Karpas-422 (cell line): Measurements from ENCODE around the gene MNT. TPM values are rescaled to one million over a fixed set of nuclear protein-coding genes. Genes with fewer than 3 reads are reported as not detected.

Experiments used
- DNase-seq: peaks from one replicate; pipeline ENCODE4 v3.0.0-alpha.2; 2015
- H2AFZ ChIP-seq: fragments of 200-600 bp; sonication (generic); 2 replicates; pipeline ENCODE4 v1.6.1; 2014; ENCODE audit warnings: antibody characterized with exemption, low read length, mixed read lengths
- H3K27ac ChIP-seq: fragments of 200-600 bp; sonication (generic); 2 replicates; pipeline ENCODE4 v1.5.1; 2014; ENCODE audit warnings: mild to moderate bottlenecking, low read length, moderate library complexity
- H3K27me3 ChIP-seq: fragments of 200-600 bp; sonication (generic); 2 replicates; pipeline ENCODE4 v1.6.1; 2014; ENCODE audit warnings: low read length, mixed read lengths
- H3K36me3 ChIP-seq: fragments of 200-600 bp; sonication (generic); 2 replicates; pipeline ENCODE4 v1.6.1; 2014; ENCODE audit warnings: low read length, mixed read lengths; ENCODE audit not compliant: insufficient read depth
- H3K4me1 ChIP-seq: fragments of 200-600 bp; sonication (generic); 2 replicates; pipeline ENCODE4 v1.6.1; 2014; ENCODE audit warnings: mild to moderate bottlenecking, low read length, mixed read lengths
- H3K4me2 ChIP-seq: fragments of 200-600 bp; sonication (generic); 2 replicates; pipeline ENCODE4 v1.6.1; 2014; ENCODE audit warnings: low read length, low read depth, mild to moderate bottlenecking; ENCODE audit not compliant: poor library complexity, severe bottlenecking
- H3K4me3 ChIP-seq: fragments of 200-600 bp; sonication (generic); 2 replicates; pipeline ENCODE4 v1.5.1; 2014; ENCODE audit warnings: mild to moderate bottlenecking, antibody characterized with exemption, low read length, mixed read lengths
- H3K79me2 ChIP-seq: fragments of 200-600 bp; sonication (generic); 2 replicates; pipeline ENCODE4 v1.6.1; 2014; ENCODE audit warnings: mild to moderate bottlenecking, low read length, mixed read lengths
- H3K9ac ChIP-seq: fragments of 200-600 bp; sonication (generic); 2 replicates; pipeline ENCODE4 v1.6.0; 2014; ENCODE audit warnings: low read length
- H3K9me2 ChIP-seq: fragments of 200-600 bp; sonication (generic), shearing (Covaris generic); replicated peaks from 2 replicates; pipeline ENCODE4 v1.6.0; 2014; ENCODE audit warnings: mild to moderate bottlenecking, low read length, moderate library complexity; ENCODE audit not compliant: insufficient read depth
- H3K9me3 ChIP-seq: fragments of 300-700, 200-600 bp; sonication (generic); 2 replicates; pipeline ENCODE4 v1.6.1; 2014; ENCODE audit warnings: low read length, mixed read lengths
- H4K20me1 ChIP-seq: fragments of 200-600 bp; sonication (generic); 2 replicates; pipeline ENCODE4 v1.6.1; 2014; ENCODE audit warnings: mild to moderate bottlenecking, antibody characterized with exemption, low read length, low read depth; ENCODE audit not compliant: insufficient read depth
- small RNA-seq: library from RNA; depleted of rRNA; stranded (forward); fragments of <200 nt; gene quantifications from one replicate; pipeline ENCODE3, GENCODE V24; 2014
- total RNA-seq: library from RNA; depleted of rRNA; stranded (reverse); fragments of >200 nt; shearing (Covaris generic); gene quantifications from 2 replicates; pipeline ENCODE4 v1.2.3, GENCODE V29; 2014; ENCODE audit warnings: low replicate concordance; rRNA removed

MNT gene
- total RNA-seq, 1 experiment from 2014 or later: 6.3 TPM

GRCh38 chr17:2336215-2336851 lies 64.5 kb downstream of the MNT start, which contains the start of gene TSR1:
Gene TSR1, minus strand, starts transcription at chr17:2336457. Its CDS starts 30 bp downstream, at chr17:2336427.
- Histone ChIP-seq H3K9ac (peak within 1 kb of the TSS; percentile 94), H4K20me1 (no peaks in the 10 kb centered on the region), H3K27me3 (no peaks in the 10 kb centered on the region), H3K4me3 (peak within 1 kb of the TSS; percentile 91), H3K79me2 (peaks cover 81% of the 10 kb centered on the region), H2AFZ (peak within 1 kb of the TSS; percentile 71; the same call in 1 of the 2 replicates), H3K27ac (peak within 1 kb of the TSS; percentile 66), H3K36me3 (peaks cover 41% of the 10 kb centered on the region), H3K9me2 (no peaks in the 10 kb centered on the region), H3K9me3 (no peaks in the 10 kb centered on the region), H3K4me2 (peak within 1 kb of the TSS; percentile 86), H3K4me1 (peaks cover 26% of the 10 kb centered on the region)
- DNase-seq: peak; percentile 96

GRCh38 chr17:2335726-2336214 lies 65.1 kb downstream of the MNT start:
- Histone ChIP-seq H3K27me3 (no peaks in the 10 kb centered on the region), H3K27ac (peak overlapping the region; percentile 61), H3K9ac (peak overlapping the region; percentile 94), H3K4me3 (peak overlapping the region; percentile 91), H2AFZ (no peak overlapping the region), H4K20me1 (no peaks in the 10 kb centered on the region), H3K4me1 (peaks cover 26% of the 10 kb centered on the region), H3K9me2 (no peaks in the 10 kb centered on the region), H3K9me3 (no peaks in the 10 kb centered on the region), H3K4me2 (peak overlapping the region; percentile 86), H3K36me3 (peaks cover 47% of the 10 kb centered on the region), H3K79me2 (peaks cover 81% of the 10 kb centered on the region)
- peak; percentile 58 for DNase-seq

Small RNA genes lying within 50 kb of the gene (small RNA-seq; reads per million reads assigned to genes)
- gene AC006435.3 (not detected), gene AC006435.4 (not detected)

Other genes with a start within 250 kb of the MNT start
- gene SMG6, start 97.3 kb downstream of the MNT start, total RNA-seq: 10.2 and 12.0 TPM in 2 replicates
- gene SRR, start 97.1 kb downstream of the MNT start, total RNA-seq: 5.6 and 13.3 TPM in 2 replicates
- gene TSR1, start 64.6 kb downstream of the MNT start, total RNA-seq: 42.1 and 65.2 TPM in 2 replicates
- 64.0 and 71.9 TPM in 2 replicates for gene SGSM2, start 63.6 kb downstream of the MNT start, total RNA-seq
- 18.3 and 22.9 TPM in 2 replicates for gene METTL16, start 110.8 kb upstream of the MNT start, total RNA-seq
- 70.1 and 89.2 TPM in 2 replicates for gene PAFAH1B1, start 192.6 kb upstream of the MNT start, total RNA-seq